Esophagus (tissue), 2 donors: ENCODE data around the gene SALL3. TPM values are rescaled to one million over a fixed set of nuclear protein-coding genes. Genes with fewer than 3 reads are reported as not detected.

Experiments used
- H3K27ac ChIP-seq, 2 donors: one replicate each; pipeline ENCODE4 v1.5.1; 2013; ENCODE audit warnings: low read depth in 2 of 2, mild to moderate bottlenecking in 2 of 2, inconsistent platforms in 1 of 2, low read length in 1 of 2, moderate library complexity in 1 of 2
- H3K27me3 ChIP-seq, 2 donors: one replicate each; pipeline ENCODE4 v1.6.1; 2013; ENCODE audit warnings: low read length in 2 of 2, control low read depth in 1 of 2, mild to moderate bottlenecking in 1 of 2; ENCODE audit not compliant: insufficient read depth in 2 of 2, control insufficient read depth in 1 of 2
- H3K36me3 ChIP-seq, 2 donors: one replicate each; pipeline ENCODE4 v1.6.1; 2013; ENCODE audit warnings: low read length in 1 of 2; ENCODE audit not compliant: control insufficient read depth in 2 of 2, insufficient read depth in 2 of 2
- H3K4me1 ChIP-seq, 2 donors: one replicate each; pipeline ENCODE4 v1.6.1; 2013; ENCODE audit warnings: low read length in 1 of 2; ENCODE audit not compliant: control insufficient read depth in 2 of 2, insufficient read depth in 2 of 2
- H3K4me3 ChIP-seq, 2 donors: one replicate each; pipeline ENCODE4 v1.5.1; 2013; ENCODE audit warnings: low read length in 2 of 2, mild to moderate bottlenecking in 2 of 2, low read depth in 1 of 2, moderate library complexity in 1 of 2
- H3K9me3 ChIP-seq, 2 donors: one replicate each; pipeline ENCODE4 v1.6.1; 2013; ENCODE audit warnings: mild to moderate bottlenecking in 2 of 2, low read depth in 1 of 2, low read length in 1 of 2, moderate library complexity in 1 of 2; ENCODE audit not compliant: control insufficient read depth in 2 of 2, insufficient read depth in 1 of 2
- WGBS, 2 donors: extraction: QIAGEN DNeasy Blood & Tissue Kit; methylation state at CpG; one replicate each; pipeline ENCODE4 v1.1.7; 2013; 5-methylcytosine and 5-hydroxymethylcytosine counted together
- polyA plus RNA-seq, 2 donors: library from polyadenylated mRNA; stranded (reverse); fragments of 200-250 nt; gene quantifications; one replicate each; pipeline ENCODE4 v1.2.3, GENCODE V29; 2013
- donor health status: healthy with polysubstance abuse.
- donor health status: Bipolar disorder and iron deficiency.

SALL3 gene
- polyA plus RNA-seq, 2 donors, result not detected

DNA sequence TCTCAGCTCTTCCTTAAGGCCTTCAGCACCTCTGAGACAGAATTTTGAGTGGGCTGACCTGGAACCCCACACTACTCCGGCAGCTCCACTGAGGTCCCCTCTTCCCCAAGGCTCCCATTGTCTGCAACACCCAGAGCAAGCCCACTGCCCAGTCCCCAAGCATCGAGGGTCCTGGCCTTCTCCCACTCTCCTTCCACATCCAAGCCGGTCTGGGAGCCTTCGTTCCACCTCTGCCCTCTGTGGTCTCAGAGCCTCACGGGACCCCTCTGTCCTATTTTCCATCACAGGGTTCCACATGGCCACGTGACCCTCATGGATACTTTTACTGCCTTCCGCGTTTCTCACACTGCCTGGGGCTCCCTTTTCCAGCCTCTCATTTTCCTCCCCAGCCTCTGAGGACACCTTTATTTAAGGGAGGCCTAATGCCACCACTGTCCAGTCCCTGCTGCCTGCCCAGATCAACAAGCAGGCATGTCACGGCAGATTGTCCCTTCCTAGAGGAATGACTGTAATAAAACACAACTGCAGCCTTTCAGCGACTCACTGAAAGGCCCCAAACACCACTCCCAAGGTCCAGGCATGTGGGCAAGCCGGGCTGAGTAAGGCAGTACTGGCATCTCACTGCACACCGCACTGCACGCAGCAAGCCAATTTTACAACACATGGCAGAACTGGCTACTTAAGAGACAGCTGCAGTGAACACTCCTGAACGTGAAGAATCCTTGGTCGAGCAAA lies 7.9 kb upstream of the SALL3 start:
- peaks cover 7 to 10% of the 10 kb centered on the region in 2 donors for H3K4me1 ChIP-seq
- no peaks in the 10 kb centered on the region for H3K36me3 ChIP-seq
- H3K27ac ChIP-seq, result no peak overlapping the region
- H3K27me3 ChIP-seq, result peaks cover 13 to 31% of the 10 kb centered on the region in 2 donors
- 77 to 85% methylated on average over 15 of the region's 15 CpGs for WGBS, 2 donors
- no peak overlapping the region for H3K4me3 ChIP-seq
- H3K9me3 ChIP-seq, result peaks cover 0 to 4% of the 10 kb centered on the region in 2 donors

DNA sequence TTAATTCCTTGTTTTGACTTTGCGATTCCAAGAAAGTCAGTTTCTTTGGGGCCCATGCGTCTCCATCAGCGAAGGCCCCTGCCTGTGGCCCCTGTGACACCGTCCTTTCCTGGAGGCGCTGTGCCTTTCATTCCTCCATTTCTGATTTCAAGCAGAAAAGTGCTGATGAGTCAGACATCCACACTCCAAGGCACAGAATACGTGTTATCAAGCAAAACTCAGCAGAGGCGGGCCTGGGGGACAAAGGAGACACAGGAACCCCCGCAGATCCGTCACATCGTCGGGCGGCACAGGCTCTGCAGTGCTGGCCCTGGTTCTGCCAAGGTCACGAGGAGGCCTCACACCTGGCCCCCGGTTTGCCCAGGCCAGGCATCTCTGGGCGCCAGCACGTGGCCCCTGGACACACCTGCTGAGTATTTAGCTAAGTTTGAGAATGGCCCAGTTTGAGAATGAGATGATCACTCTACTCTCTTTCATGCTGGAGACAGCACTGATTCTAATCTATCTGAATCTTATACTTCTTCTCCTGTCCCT lies 7.2 kb upstream of the SALL3 start:
- H3K36me3 ChIP-seq, result no peaks in the 10 kb centered on the region
- peaks cover 0 to 6% of the 10 kb centered on the region in 2 donors for H3K9me3 ChIP-seq
- WGBS, 2 donors, result 58 to 62% methylated on average over 16 of the region's 16 CpGs
- peaks cover 7 to 10% of the 10 kb centered on the region in 2 donors for H3K4me1 ChIP-seq
- H3K27ac ChIP-seq, result no peak overlapping the region
- peaks cover 20 to 36% of the 10 kb centered on the region in 2 donors for H3K27me3 ChIP-seq
- H3K4me3 ChIP-seq, result no peak overlapping the region

- 5 to 6% methylated on average over 31 of the region's 31 CpGs for WGBS, 2 donors
- Histone ChIP-seq H3K27me3 (peaks cover 20 to 39% of the 10 kb centered on the region in 2 donors), H3K4me3 (no peak overlapping the region), H3K36me3 (no peaks in the 10 kb centered on the region), H3K9me3 (peaks cover 0 to 6% of the 10 kb centered on the region in 2 donors), H3K27ac (no peak overlapping the region), H3K4me1 (peaks cover 7 to 10% of the 10 kb centered on the region in 2 donors)
Observed at GRCh38 chr18:78972930-78973331, 6.7 kb upstream of the SALL3 start.

- 5 to 7% methylated on average over 57 to 82 of the region's 82 CpGs for WGBS, 2 donors
- no peaks in the 10 kb centered on the region for H3K36me3 ChIP-seq
- peaks cover 23 to 40% of the 10 kb centered on the region in 2 donors for H3K27me3 ChIP-seq
- H3K4me3 ChIP-seq, result peak overlapping the region in 1 of 2 donors; percentile 11
- H3K4me1 ChIP-seq, result peaks cover 7 to 10% of the 10 kb centered on the region in 2 donors
- H3K9me3 ChIP-seq, result peaks cover 0 to 6% of the 10 kb centered on the region in 2 donors
- no peak overlapping the region for H3K27ac ChIP-seq
Observed at GRCh38 chr18:78973357-78974083, 6.1 kb upstream of the SALL3 start.

- Histone ChIP-seq H3K27ac (no peak overlapping the region), H3K27me3 (peaks cover 30 to 42% of the 10 kb centered on the region in 2 donors), H3K4me1 (peaks cover 7 to 12% of the 10 kb centered on the region in 2 donors), H3K9me3 (peaks cover 0 to 6% of the 10 kb centered on the region in 2 donors), H3K4me3 (peak overlapping the region in 1 of 2 donors; percentile 11), H3K36me3 (no peaks in the 10 kb centered on the region)
- WGBS, 2 donors, result 3 to 7% methylated on average over 77 of the region's 77 CpGs
Observed at GRCh38 chr18:78974115-78974761, 5.4 kb upstream of the SALL3 start.

GRCh38 chr18:78975292-78975691 lies 4.3 kb upstream of the SALL3 start:
- no peak overlapping the region for H3K27ac ChIP-seq
- no peaks in the 10 kb centered on the region for H3K36me3 ChIP-seq
- H3K27me3 ChIP-seq, result peaks cover 36 to 48% of the 10 kb centered on the region in 2 donors
- no peak overlapping the region for H3K4me3 ChIP-seq
- WGBS, 2 donors, result 10 to 12% methylated on average over 10 of the region's 10 CpGs
- H3K4me1 ChIP-seq, result peaks cover 7 to 12% of the 10 kb centered on the region in 2 donors
- H3K9me3 ChIP-seq, result peaks cover 0 to 6% of the 10 kb centered on the region in 2 donors

- Histone ChIP-seq H3K27ac (no peak overlapping the region), H3K4me3 (no peak overlapping the region), H3K27me3 (peaks cover 36 to 52% of the 10 kb centered on the region in 2 donors), H3K36me3 (no peaks in the 10 kb centered on the region), H3K4me1 (peaks cover 7 to 14% of the 10 kb centered on the region in 2 donors), H3K9me3 (peaks cover 0 to 6% of the 10 kb centered on the region in 2 donors)
- WGBS, 2 donors, result 14% methylated on average over 4 of the region's 4 CpGs
Observed at GRCh38 chr18:78975699-78976335, 3.8 kb upstream of the SALL3 start.

DNA sequence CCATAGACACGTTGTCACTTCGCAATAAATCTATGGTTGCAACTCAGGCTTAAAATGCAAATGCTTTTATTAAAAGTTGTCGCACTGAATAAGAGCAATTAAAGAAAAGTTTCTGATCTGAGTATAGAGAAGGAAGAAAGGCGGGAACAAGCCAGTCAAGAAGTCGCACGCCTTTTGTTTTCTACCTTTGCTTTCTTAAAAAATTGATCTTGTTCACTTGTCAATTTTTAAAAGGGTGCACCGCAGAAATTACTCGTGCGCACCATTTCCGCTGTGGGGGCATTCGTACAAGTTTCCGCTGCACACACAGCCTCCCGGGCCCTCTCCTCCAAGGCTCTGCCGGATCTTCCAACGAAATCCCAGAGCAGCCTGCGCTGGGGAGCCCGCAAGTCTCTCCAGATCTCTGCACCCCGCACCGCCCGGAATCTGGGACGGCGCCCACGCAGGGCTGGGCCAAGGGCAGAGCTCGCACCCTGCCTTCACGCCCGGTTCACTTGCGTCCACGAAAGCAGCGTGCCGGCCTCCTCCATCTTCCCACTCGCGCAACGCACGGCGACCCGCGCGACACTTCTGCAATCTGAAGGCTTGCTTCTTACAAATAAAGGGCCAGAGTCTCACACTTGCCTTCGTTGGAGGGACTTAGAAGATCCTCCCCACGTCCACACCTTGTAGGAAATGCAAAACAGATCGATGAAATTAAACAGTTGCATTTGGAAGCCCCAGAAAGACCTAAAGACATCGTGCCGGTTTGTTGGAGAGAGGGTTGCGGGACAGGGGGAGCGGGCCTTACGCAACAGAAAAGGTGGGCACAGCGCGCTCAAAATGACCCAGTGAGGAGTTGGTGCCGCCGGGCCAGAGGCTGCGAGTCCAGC lies 2.6 kb upstream of the SALL3 start:
- H3K9me3 ChIP-seq, result peaks cover 0 to 6% of the 10 kb centered on the region in 2 donors
- no peaks in the 10 kb centered on the region for H3K36me3 ChIP-seq
- peaks cover 36 to 58% of the 10 kb centered on the region in 2 donors for H3K27me3 ChIP-seq
- H3K4me1 ChIP-seq, result peaks cover 7 to 18% of the 10 kb centered on the region in 2 donors
- 9 to 13% methylated on average over 51 of the region's 51 CpGs for WGBS, 2 donors
- no peak overlapping the region for H3K4me3 ChIP-seq
- H3K27ac ChIP-seq, result no peak overlapping the region
